PC-3 (cell line): ENCODE results near the gene CPSF4. TPM values are rescaled to one million over a fixed set of nuclear protein-coding genes. Genes with fewer than 3 reads are reported as not detected.
A peak's percentile ranks its signal among the peaks of the same experiment; 100 is the strongest.

Experiments
- ATAC-seq: fragments of 200-7000 bp; cut with Tn5 transposase; 2 replicates; pipeline ENCODE4 v1.9.1; 2020; ENCODE audit warnings: mild to moderate bottlenecking, moderate library complexity
- BruUV-seq: library from RNA; stranded (reverse); fragments of 400-500 nt; replicated peaks from 2 replicates; lab custom pipeline; 2021; lab: Mats Ljungman, UMichigan
- CTCF ChIA-PET: fragments of 300-600 bp; sonication (Branson Sonifier 250); formaldehyde crosslinking; loops from one replicate; lab custom pipeline; 2022; ENCODE audit warnings: antibody characterized with exemption; lab: Charles Lee
- POLR2A ChIA-PET: fragments of 300-600 bp; sonication (Branson Sonifier 250); formaldehyde crosslinking; loops from one replicate; lab custom pipeline; 2022; ENCODE audit warnings: antibody characterized with exemption; ENCODE audit not compliant: unreplicated experiment; lab: Charles Lee
- DNase-seq: peaks from one replicate; pipeline ENCODE4 v3.0.0-alpha.2; 2015
- H2AFZ ChIP-seq: fragments of 300-600 bp; sonication (generic); 2 replicates; pipeline ENCODE4 v1.6.0; 2016; ENCODE audit warnings: antibody characterized with exemption, low read length
- H3F3A ChIP-seq: fragments of 300-600 bp; sonication (generic); one replicate; pipeline ENCODE4 v1.6.0; 2017; ENCODE audit warnings: antibody characterized with exemption, low read length, control low read depth, mild to moderate bottlenecking; ENCODE audit not compliant: unreplicated experiment
- H3K27ac ChIP-seq: fragments of 300-600 bp; sonication (generic); 2 replicates; pipeline ENCODE4 v1.5.1; 2016; ENCODE audit warnings: mild to moderate bottlenecking, low read length
- H3K27me3 ChIP-seq: fragments of 300-600 bp; sonication (generic); 2 replicates; pipeline ENCODE4 v1.6.1; 2016; ENCODE audit warnings: low read length, mixed read lengths
- H3K36me3 ChIP-seq: fragments of 300-600 bp; sonication (generic); 2 replicates; pipeline ENCODE4 v1.6.1; 2016; ENCODE audit warnings: low read depth, mixed run types, low read length, mixed read lengths
- H3K4me1 ChIP-seq: fragments of 300-600 bp; sonication (generic); 2 replicates; pipeline ENCODE4 v1.5.1; 2016; ENCODE audit warnings: low read length; ENCODE audit not compliant: insufficient read depth
- H3K4me2 ChIP-seq: fragments of 300-600 bp; sonication (generic); 2 replicates; pipeline ENCODE4 v1.6.0; 2016; ENCODE audit warnings: low read length
- H3K4me3 ChIP-seq: fragments of 300-600 bp; sonication (generic); 2 replicates; pipeline ENCODE4 v1.5.1; 2016; ENCODE audit warnings: mild to moderate bottlenecking, low read length, mixed read lengths
- H3K79me2 ChIP-seq: fragments of 300-600 bp; sonication (generic); 2 replicates; pipeline ENCODE4 v1.6.1; 2017; ENCODE audit warnings: low read length, mixed read lengths
- H3K9ac ChIP-seq: fragments of 300-600 bp; sonication (generic); 2 replicates; pipeline ENCODE4 v1.6.0; 2016; ENCODE audit warnings: mild to moderate bottlenecking, low read length
- H3K9me2 ChIP-seq: fragments of 300-600 bp; sonication (generic); replicated peaks from 2 replicates; pipeline ENCODE4 v1.6.1; 2016; ENCODE audit warnings: mixed run types, low read length, mixed read lengths
- H3K9me3 ChIP-seq: fragments of 300-600 bp; sonication (generic); 2 replicates; pipeline ENCODE4 v1.6.1; 2016; ENCODE audit warnings: low read length, mixed read lengths
- H4K20me1 ChIP-seq: fragments of 300-600 bp; sonication (generic); 2 replicates; pipeline ENCODE4 v1.6.1; 2016; ENCODE audit warnings: low read length, mixed read lengths
- EZH2 ChIP-seq: fragments of 300-600 bp; sonication (generic); IDR thresholded peaks from one replicate; pipeline ENCODE4 v1.6.1; 2017; ENCODE audit warnings: antibody characterized with exemption, mild to moderate bottlenecking, low read length; ENCODE audit not compliant: unreplicated experiment
- EZH2phosphoT487 ChIP-seq: fragments of 300-600 bp; sonication (generic); IDR thresholded peaks from 2 replicates; pipeline ENCODE4 v1.6.1; 2018; ENCODE audit warnings: mild to moderate bottlenecking, antibody characterized with exemption, low read length, borderline replicate concordance
- intact Hi-C: fragments of 100-400 bp; cut with micrococcal nuclease; formaldehyde crosslinking; loops from 2 replicates; pipeline ENCODE4 v1.9.0; 2023
- total RNA-seq: library from RNA; depleted of rRNA; stranded (reverse); fragments of >200 nt; gene quantifications from 2 replicates; pipeline ENCODE4 v1.2.3, GENCODE V29; 2014
- TF ChIP-seq, protein P1 (sequence below): fragments of 300-600 bp; sonication (generic); conservative IDR thresholded peaks from 2 replicates; pipeline ENCODE4 v1.5.1; 2017; ENCODE audit warnings: antibody characterized with exemption, low read depth, mild to moderate bottlenecking, low read length

CPSF4 gene
- total RNA-seq, 1 experiment from 2014 or later: 65.3 TPM

- Histone ChIP-seq H3K36me3 (peaks cover 22% of the 10 kb centered on the region), H3K9me3 (no peaks in the 10 kb centered on the region), H3K9me2 (no peaks in the 10 kb centered on the region), H3K4me2 (no peak overlapping the region), H3K9ac (no peak overlapping the region), H3F3A (no peaks in the 10 kb centered on the region), H2AFZ (no peak overlapping the region), H4K20me1 (0 out of 2 replicates have a peak, but pooled peaks cover 2% of the 10 kb centered on the region), H3K4me3 (no peak overlapping the region), H3K79me2 (no peaks in the 10 kb centered on the region), H3K4me1 (no peaks in the 10 kb centered on the region), H3K27ac (no peak overlapping the region), H3K27me3 (no peaks in the 10 kb centered on the region)
- ATAC-seq (peak; percentile 6), DNase-seq (no peak)
- ChIA-PET POLR2A (no interaction called here), CTCF (interaction anchor here (0.6 kb wide), 1 partner anchor 184 kb away, joined by 3 read pairs; no protein-coding TSS in a partner anchor)
- BruUV-seq: no TSS peak
- intact Hi-C loops: no loop called here
- TF ChIP-seq EZH2phosphoT487: no peak
- TF ChIP-seq, protein P1, sequence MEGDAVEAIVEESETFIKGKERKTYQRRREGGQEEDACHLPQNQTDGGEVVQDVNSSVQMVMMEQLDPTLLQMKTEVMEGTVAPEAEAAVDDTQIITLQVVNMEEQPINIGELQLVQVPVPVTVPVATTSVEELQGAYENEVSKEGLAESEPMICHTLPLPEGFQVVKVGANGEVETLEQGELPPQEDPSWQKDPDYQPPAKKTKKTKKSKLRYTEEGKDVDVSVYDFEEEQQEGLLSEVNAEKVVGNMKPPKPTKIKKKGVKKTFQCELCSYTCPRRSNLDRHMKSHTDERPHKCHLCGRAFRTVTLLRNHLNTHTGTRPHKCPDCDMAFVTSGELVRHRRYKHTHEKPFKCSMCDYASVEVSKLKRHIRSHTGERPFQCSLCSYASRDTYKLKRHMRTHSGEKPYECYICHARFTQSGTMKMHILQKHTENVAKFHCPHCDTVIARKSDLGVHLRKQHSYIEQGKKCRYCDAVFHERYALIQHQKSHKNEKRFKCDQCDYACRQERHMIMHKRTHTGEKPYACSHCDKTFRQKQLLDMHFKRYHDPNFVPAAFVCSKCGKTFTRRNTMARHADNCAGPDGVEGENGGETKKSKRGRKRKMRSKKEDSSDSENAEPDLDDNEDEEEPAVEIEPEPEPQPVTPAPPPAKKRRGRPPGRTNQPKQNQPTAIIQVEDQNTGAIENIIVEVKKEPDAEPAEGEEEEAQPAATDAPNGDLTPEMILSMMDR: no peak
These were observed 41.3 kb upstream of the CPSF4 start for GRCh38 chr7:99397297-99397983.

- Histone ChIP-seq H3K9me2 (no peaks in the 10 kb centered on the region), H4K20me1 (peaks cover 9% of the 10 kb centered on the region; the same call in 1 of the 2 replicates), H2AFZ (no peak overlapping the region), H3F3A (no peaks in the 10 kb centered on the region), H3K27me3 (no peaks in the 10 kb centered on the region), H3K79me2 (peaks cover 3% of the 10 kb centered on the region; the same call in 1 of the 2 replicates), H3K4me3 (no peak overlapping the region), H3K36me3 (peaks cover 29% of the 10 kb centered on the region), H3K27ac (no peak overlapping the region), H3K4me2 (no peak overlapping the region), H3K9me3 (no peaks in the 10 kb centered on the region), H3K4me1 (no peaks in the 10 kb centered on the region), H3K9ac (no peak overlapping the region)
- DNase-seq: no peak
- BruUV-seq: no TSS peak
- CTCF ChIA-PET: no interaction called here
- ATAC-seq: peak; percentile 6; the same call in 1 of the 2 replicates
- intact Hi-C loops: no loop called here
- POLR2A ChIA-PET: no interaction called here
- no peak for TF ChIP-seq EZH2
- no peak for TF ChIP-seq EZH2phosphoT487
- TF ChIP-seq, protein P1: no peak
These were observed 39.8 kb upstream of the CPSF4 start for GRCh38 chr7:99398891-99399445.

- Histone ChIP-seq H3K27ac (no peak overlapping the region), H3K79me2 (peaks cover 9% of the 10 kb centered on the region), H3K9me3 (no peaks in the 10 kb centered on the region), H3K4me2 (no peak overlapping the region), H3F3A (no peaks in the 10 kb centered on the region), H4K20me1 (peaks cover 13% of the 10 kb centered on the region; the same call in 1 of the 2 replicates), H3K4me3 (no peak overlapping the region), H3K27me3 (no peaks in the 10 kb centered on the region), H2AFZ (no peak overlapping the region), H3K36me3 (peaks cover 36% of the 10 kb centered on the region), H3K9ac (no peak overlapping the region), H3K4me1 (no peaks in the 10 kb centered on the region), H3K9me2 (no peaks in the 10 kb centered on the region)
- intact Hi-C loops: no loop called here
- no TSS peak for BruUV-seq
- DNase-seq: no peak
- TF ChIP-seq, protein P1: no peak
- TF ChIP-seq EZH2phosphoT487 (no peak), EZH2 (no peak)
- POLR2A ChIA-PET: no interaction called here
- no peak for ATAC-seq
- CTCF ChIA-PET: no interaction called here
These were observed 39.1 kb upstream of the CPSF4 start for GRCh38 chr7:99399597-99399996.
